ENCODE results near the gene ROR2.

Gene ROR2

GRCh38 chr9:91784673-91785446 is 165.2 kb downstream of the ROR2 start:
- ATAC-seq (ENCODE audit: insufficient read depth, low read depth) (no peak), DNase-seq (no peak)
- Histone ChIP-seq H3K9ac (ENCODE audit: low read depth, low read length) (no peak overlapping the region), H4K20me1 (ENCODE audit: insufficient read depth, low read length) (no peaks in the 10 kb centered on the region), H3K27ac (ENCODE audit: low read length) (no peak overlapping the region), H3K79me2 (ENCODE audit: insufficient read depth, low read length) (no peaks in the 10 kb centered on the region), H3K4me3 (ENCODE audit: low read depth in 1 of 2, low read length in 2 of 2) (no peak overlapping the region), H3K4me1 (ENCODE audit: insufficient read depth, low read length) (no peaks in the 10 kb centered on the region), H3K9me3 (ENCODE audit: insufficient read depth, low read length, severe bottlenecking) (no peaks in the 10 kb centered on the region), H2AFZ (ENCODE audit: low read depth, low read length) (no peak overlapping the region), H3K4me2 (ENCODE audit: insufficient read depth, low read length) (no peak overlapping the region), H3K27me3 (ENCODE audit: insufficient read depth, low read length, poor library complexity) (no peaks in the 10 kb centered on the region), H3K36me3 (ENCODE audit: insufficient read depth, low read length) (no peaks in the 10 kb centered on the region)
- TF ChIP-seq, protein P1, sequence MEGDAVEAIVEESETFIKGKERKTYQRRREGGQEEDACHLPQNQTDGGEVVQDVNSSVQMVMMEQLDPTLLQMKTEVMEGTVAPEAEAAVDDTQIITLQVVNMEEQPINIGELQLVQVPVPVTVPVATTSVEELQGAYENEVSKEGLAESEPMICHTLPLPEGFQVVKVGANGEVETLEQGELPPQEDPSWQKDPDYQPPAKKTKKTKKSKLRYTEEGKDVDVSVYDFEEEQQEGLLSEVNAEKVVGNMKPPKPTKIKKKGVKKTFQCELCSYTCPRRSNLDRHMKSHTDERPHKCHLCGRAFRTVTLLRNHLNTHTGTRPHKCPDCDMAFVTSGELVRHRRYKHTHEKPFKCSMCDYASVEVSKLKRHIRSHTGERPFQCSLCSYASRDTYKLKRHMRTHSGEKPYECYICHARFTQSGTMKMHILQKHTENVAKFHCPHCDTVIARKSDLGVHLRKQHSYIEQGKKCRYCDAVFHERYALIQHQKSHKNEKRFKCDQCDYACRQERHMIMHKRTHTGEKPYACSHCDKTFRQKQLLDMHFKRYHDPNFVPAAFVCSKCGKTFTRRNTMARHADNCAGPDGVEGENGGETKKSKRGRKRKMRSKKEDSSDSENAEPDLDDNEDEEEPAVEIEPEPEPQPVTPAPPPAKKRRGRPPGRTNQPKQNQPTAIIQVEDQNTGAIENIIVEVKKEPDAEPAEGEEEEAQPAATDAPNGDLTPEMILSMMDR (IDR thresholded peaks at IDR 0.05; ENCODE audit: borderline replicate concordance, extremely low read depth, low read length, poor library complexity, severe bottlenecking) = no peak
- no peak for TF ChIP-seq EZH2 (IDR thresholded peaks at IDR 0.05; ENCODE audit: borderline replicate concordance, low read depth, low read length, severe bottlenecking)

GRCh38 chr9:91783876-91784672 is 166.0 kb downstream of the ROR2 start:
- ATAC-seq (ENCODE audit: insufficient read depth, low read depth) = no peak
- no peak for TF ChIP-seq EZH2 (IDR thresholded peaks at IDR 0.05; ENCODE audit: borderline replicate concordance, low read depth, low read length, severe bottlenecking)
- H3K4me2 ChIP-seq (ENCODE audit: insufficient read depth, low read length) = no peak overlapping the region
- no peaks in the 10 kb centered on the region for H3K4me1 ChIP-seq (ENCODE audit: insufficient read depth, low read length)
- H3K4me3 ChIP-seq (ENCODE audit: low read depth in 1 of 2, low read length in 2 of 2) = no peak overlapping the region
- no peak overlapping the region for H3K27ac ChIP-seq (ENCODE audit: low read length)
- no peaks in the 10 kb centered on the region for H3K9me3 ChIP-seq (ENCODE audit: insufficient read depth, low read length, severe bottlenecking)
- DNase-seq = no peak
- H3K79me2 ChIP-seq (ENCODE audit: insufficient read depth, low read length) = no peaks in the 10 kb centered on the region
- no peak overlapping the region for H3K9ac ChIP-seq (ENCODE audit: low read depth, low read length)
- no peaks in the 10 kb centered on the region for H3K36me3 ChIP-seq (ENCODE audit: insufficient read depth, low read length)
- H3K27me3 ChIP-seq (ENCODE audit: insufficient read depth, low read length, poor library complexity) = no peaks in the 10 kb centered on the region
- H4K20me1 ChIP-seq (ENCODE audit: insufficient read depth, low read length) = no peaks in the 10 kb centered on the region
- H2AFZ ChIP-seq (ENCODE audit: low read depth, low read length) = no peak overlapping the region

DNA sequence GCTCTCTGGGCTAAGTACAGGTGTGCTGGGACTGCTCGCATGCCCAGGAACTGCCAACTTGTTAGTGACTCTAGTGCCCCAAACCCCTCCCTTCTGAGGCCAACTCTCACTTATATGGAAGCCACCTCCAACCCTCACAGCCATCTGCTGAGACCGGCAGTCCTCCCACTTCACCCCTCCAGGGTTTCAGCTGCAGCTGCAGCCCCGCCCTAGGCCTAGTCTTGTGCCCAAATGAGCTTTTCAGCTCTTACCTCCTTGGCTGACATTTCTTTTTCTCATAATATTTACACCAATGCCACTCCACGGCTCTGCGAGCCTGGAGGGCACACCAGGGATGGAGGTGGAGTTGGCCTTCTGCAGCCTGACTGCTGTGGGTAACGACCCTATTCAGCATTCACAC is 166.6 kb downstream of the ROR2 start:
- Histone ChIP-seq H3K4me3 (ENCODE audit: low read depth in 1 of 2, low read length in 2 of 2) (no peak overlapping the region), H3K9ac (ENCODE audit: low read depth, low read length) (no peak overlapping the region), H3K79me2 (ENCODE audit: insufficient read depth, low read length) (no peaks in the 10 kb centered on the region), H3K36me3 (ENCODE audit: insufficient read depth, low read length) (no peaks in the 10 kb centered on the region), H3K4me1 (ENCODE audit: insufficient read depth, low read length) (no peaks in the 10 kb centered on the region), H3K4me2 (ENCODE audit: insufficient read depth, low read length) (no peak overlapping the region), H2AFZ (ENCODE audit: low read depth, low read length) (no peak overlapping the region), H3K27me3 (ENCODE audit: insufficient read depth, low read length, poor library complexity) (no peaks in the 10 kb centered on the region), H3K9me3 (ENCODE audit: insufficient read depth, low read length, severe bottlenecking) (no peaks in the 10 kb centered on the region), H4K20me1 (ENCODE audit: insufficient read depth, low read length) (no peaks in the 10 kb centered on the region), H3K27ac (ENCODE audit: low read length) (no peak overlapping the region)
- DNase-seq = no peak
- no peak for TF ChIP-seq EZH2 (IDR thresholded peaks at IDR 0.05; ENCODE audit: borderline replicate concordance, low read depth, low read length, severe bottlenecking)
- TF ChIP-seq, protein P1 (IDR thresholded peaks at IDR 0.05; ENCODE audit: borderline replicate concordance, extremely low read depth, low read length, poor library complexity, severe bottlenecking) = no peak
- no peak for ATAC-seq (ENCODE audit: insufficient read depth, low read depth)

- Histone ChIP-seq H3K36me3 (ENCODE audit: insufficient read depth, low read length) (no peaks in the 10 kb centered on the region), H2AFZ (ENCODE audit: low read depth, low read length) (no peak overlapping the region), H3K9ac (ENCODE audit: low read depth, low read length) (no peak overlapping the region), H3K27me3 (ENCODE audit: insufficient read depth, low read length, poor library complexity) (peaks cover 3% of the 10 kb centered on the region), H3K4me1 (ENCODE audit: insufficient read depth, low read length) (no peaks in the 10 kb centered on the region), H3K4me3 (ENCODE audit: low read depth in 1 of 2, low read length in 2 of 2) (no peak overlapping the region), H3K4me2 (ENCODE audit: insufficient read depth, low read length) (no peak overlapping the region), H3K9me3 (ENCODE audit: insufficient read depth, low read length, severe bottlenecking) (no peaks in the 10 kb centered on the region), H3K79me2 (ENCODE audit: insufficient read depth, low read length) (no peaks in the 10 kb centered on the region), H4K20me1 (ENCODE audit: insufficient read depth, low read length) (no peaks in the 10 kb centered on the region), H3K27ac (ENCODE audit: low read length) (no peak overlapping the region)
- TF ChIP-seq, protein P1 (IDR thresholded peaks at IDR 0.05; ENCODE audit: borderline replicate concordance, extremely low read depth, low read length, poor library complexity, severe bottlenecking) = no peak
- no peak for TF ChIP-seq EZH2 (IDR thresholded peaks at IDR 0.05; ENCODE audit: borderline replicate concordance, low read depth, low read length, severe bottlenecking)
- no peak for ATAC-seq (ENCODE audit: insufficient read depth, low read depth)
- no peak for DNase-seq
Measured at GRCh38 chr9:91782708-91783214, 167.3 kb downstream of the ROR2 start.
